Liver (tissue), 9 donors: ENCODE measurements around the gene VWF. TPM values are rescaled to one million over a fixed set of nuclear protein-coding genes. Genes with fewer than 3 reads are reported as not detected.

Experiments used
- DNase-seq: peaks from one replicate; pipeline ENCODE4 v3.0.0-alpha.2; 2017; ENCODE audit warnings: low spot score
- H3K27ac ChIP-seq, 2 donors: one replicate each; pipeline ENCODE4 v1.7.0; 2013; ENCODE audit warnings: inconsistent platforms in 2 of 2, low read length in 2 of 2, control low read depth in 1 of 2, low read depth in 1 of 2, mild to moderate bottlenecking in 1 of 2
- H3K27me3 ChIP-seq, 4 donors: one replicate each; pipeline versions ENCODE4 v1.6.1 to v1.7.0; 2013; ENCODE audit warnings: low read length in 3 of 4, inconsistent platforms in 1 of 4, mild to moderate bottlenecking in 1 of 4, moderate library complexity in 1 of 4; ENCODE audit not compliant: control insufficient read depth in 4 of 4, insufficient read depth in 4 of 4
- H3K36me3 ChIP-seq, 4 donors: one replicate each; pipeline versions ENCODE4 v1.6.1 to v1.7.0; 2013; ENCODE audit warnings: low read length in 3 of 4, mild to moderate bottlenecking in 3 of 4, low read depth in 1 of 4, moderate library complexity in 1 of 4; ENCODE audit not compliant: control insufficient read depth in 4 of 4, insufficient read depth in 3 of 4
- H3K4me1 ChIP-seq, 4 donors: one replicate each; pipeline versions ENCODE4 v1.6.1 to v1.7.0; 2013; ENCODE audit warnings: low read length in 3 of 4, mild to moderate bottlenecking in 3 of 4, moderate library complexity in 1 of 4; ENCODE audit not compliant: control insufficient read depth in 4 of 4, insufficient read depth in 4 of 4
- H3K4me3 ChIP-seq, 3 donors: one replicate each; pipeline versions ENCODE4 v1.6.1 to v1.7.0; 2013; ENCODE audit warnings: low read length in 3 of 3, control low read depth in 1 of 3, low read depth in 1 of 3, mild to moderate bottlenecking in 1 of 3
- H3K9ac ChIP-seq, 2 donors: one replicate each; pipeline ENCODE4 v1.7.0; 2013; ENCODE audit warnings: low read length in 2 of 2, mild to moderate bottlenecking in 2 of 2, moderate library complexity in 2 of 2, control low read depth in 1 of 2, low read depth in 1 of 2
- H3K9me3 ChIP-seq, 4 donors: one replicate each; pipeline versions ENCODE4 v1.6.1 to v1.7.0; 2013; ENCODE audit warnings: low read length in 3 of 4; ENCODE audit not compliant: control insufficient read depth in 4 of 4
- FOXA1 ChIP-seq: IDR thresholded peaks from 2 replicates; pipeline ENCODE4 v1.6.1; 2016; ENCODE audit warnings: antibody characterized with exemption
- HNF4A ChIP-seq, 2 donors: conservative IDR thresholded peaks; 2 replicates each; pipeline ENCODE4 v1.6.1; 2016; ENCODE audit warnings: antibody characterized with exemption in 2 of 2, mild to moderate bottlenecking in 2 of 2
- HNF4G ChIP-seq: IDR thresholded peaks from 2 replicates; pipeline ENCODE4 v1.6.1; 2016; ENCODE audit warnings: antibody characterized with exemption
- JUND ChIP-seq, 2 donors: IDR thresholded peaks; 2 replicates each; pipeline ENCODE4 v1.6.1; 2016; ENCODE audit warnings: antibody characterized with exemption in 2 of 2
- NR2F2 ChIP-seq: IDR thresholded peaks from 2 replicates; pipeline ENCODE4 v1.6.1; 2016; ENCODE audit warnings: antibody characterized with exemption
- RAD21 ChIP-seq, 2 donors: IDR thresholded peaks; 2 replicates each; pipeline ENCODE4 v1.6.1; 2016; ENCODE audit warnings: antibody characterized with exemption in 2 of 2, mild to moderate bottlenecking in 2 of 2
- SP1 ChIP-seq: IDR thresholded peaks from 2 replicates; pipeline ENCODE4 v1.6.1; 2018; ENCODE audit warnings: antibody characterized with exemption, mild to moderate bottlenecking
- TAF1 ChIP-seq: conservative IDR thresholded peaks from 2 replicates; pipeline ENCODE4 v1.6.1; 2016; ENCODE audit warnings: antibody characterized with exemption, mild to moderate bottlenecking
- YY1 ChIP-seq: IDR thresholded peaks from 2 replicates; pipeline ENCODE4 v1.6.1; 2016; ENCODE audit warnings: antibody characterized with exemption, mild to moderate bottlenecking
- WGBS: extraction: QIAGEN DNeasy Blood & Tissue Kit; methylation state at CpG from one replicate; pipeline ENCODE4 v1.1.7; 2013; 5-methylcytosine and 5-hydroxymethylcytosine counted together
- polyA plus RNA-seq, 2 donors: library from polyadenylated mRNA; stranded (reverse) in 1 of 2; unstranded in 1 of 2; fragments of 200-250 nt in 1 of 2; fragments of >200 nt in 1 of 2; fragmentation: Nextera tagmentation in 1 of 2; extraction: Ambion mirVana in 1 of 2; gene quantifications; one replicate each; pipeline versions ENCODE4 v1.2.1 to v1.2.3, GENCODE V29; 2013 to 2015
- total RNA-seq, 2 donors: library from RNA; depleted of rRNA; stranded (reverse); fragments of >200 nt; gene quantifications; one replicate each; pipeline ENCODE4 v1.2.3, GENCODE V29; 2014
- TF ChIP-seq, protein P1 (sequence below): fragments of 150-350 bp; IDR thresholded peaks from 2 replicates; pipeline ENCODE4 v1.5.1; 2017; ENCODE audit warnings: improper control_type of control experiment, low read depth, low read length; ENCODE audit not compliant: missing input control
- TF ChIP-seq, protein P2 (sequence below): IDR thresholded peaks from 2 replicates; pipeline ENCODE4 v1.6.1; 2016; ENCODE audit warnings: antibody characterized with exemption
- TF ChIP-seq, protein P3 (sequence below): IDR thresholded peaks from 2 replicates; pipeline ENCODE4 v1.6.1; 2016; ENCODE audit warnings: antibody characterized with exemption
- TF ChIP-seq, protein P4 (sequence below): IDR thresholded peaks from 2 replicates; pipeline ENCODE4 v1.6.1; 2016; ENCODE audit warnings: antibody characterized with exemption
- donor health status: healthy.
- donor health status: healthy.
- donor health status: healthy.
- donor health status: healthy.
- donor health status: healthy.

Gene VWF
- total and polyA plus RNA-seq, 4 donors = 2.1 to 10.8 (median 4.0) TPM

GRCh38 chr12:6072302-6072752 lies 52.1 kb downstream of the VWF start:
- no peak for DNase-seq
- H3K4me1 ChIP-seq = peaks cover 10 to 40% (median 18%) of the 10 kb centered on the region in 4 donors
- no peaks in the 10 kb centered on the region for H3K27me3 ChIP-seq
- H3K9ac ChIP-seq = no peak overlapping the region
- no peak overlapping the region for H3K4me3 ChIP-seq
- TF ChIP-seq, protein P1, sequence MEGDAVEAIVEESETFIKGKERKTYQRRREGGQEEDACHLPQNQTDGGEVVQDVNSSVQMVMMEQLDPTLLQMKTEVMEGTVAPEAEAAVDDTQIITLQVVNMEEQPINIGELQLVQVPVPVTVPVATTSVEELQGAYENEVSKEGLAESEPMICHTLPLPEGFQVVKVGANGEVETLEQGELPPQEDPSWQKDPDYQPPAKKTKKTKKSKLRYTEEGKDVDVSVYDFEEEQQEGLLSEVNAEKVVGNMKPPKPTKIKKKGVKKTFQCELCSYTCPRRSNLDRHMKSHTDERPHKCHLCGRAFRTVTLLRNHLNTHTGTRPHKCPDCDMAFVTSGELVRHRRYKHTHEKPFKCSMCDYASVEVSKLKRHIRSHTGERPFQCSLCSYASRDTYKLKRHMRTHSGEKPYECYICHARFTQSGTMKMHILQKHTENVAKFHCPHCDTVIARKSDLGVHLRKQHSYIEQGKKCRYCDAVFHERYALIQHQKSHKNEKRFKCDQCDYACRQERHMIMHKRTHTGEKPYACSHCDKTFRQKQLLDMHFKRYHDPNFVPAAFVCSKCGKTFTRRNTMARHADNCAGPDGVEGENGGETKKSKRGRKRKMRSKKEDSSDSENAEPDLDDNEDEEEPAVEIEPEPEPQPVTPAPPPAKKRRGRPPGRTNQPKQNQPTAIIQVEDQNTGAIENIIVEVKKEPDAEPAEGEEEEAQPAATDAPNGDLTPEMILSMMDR = peak; percentile 5
- no peak for TF ChIP-seq HNF4A (conservative IDR thresholded peaks at IDR 0.05)
- TF ChIP-seq, protein P2, sequence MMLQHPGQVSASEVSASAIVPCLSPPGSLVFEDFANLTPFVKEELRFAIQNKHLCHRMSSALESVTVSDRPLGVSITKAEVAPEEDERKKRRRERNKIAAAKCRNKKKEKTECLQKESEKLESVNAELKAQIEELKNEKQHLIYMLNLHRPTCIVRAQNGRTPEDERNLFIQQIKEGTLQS = no peak
- TF ChIP-seq RAD21 (IDR thresholded peaks at IDR 0.05) = peak; percentile 28 to 57
- TF ChIP-seq NR2F2 = peak; percentile 21
- TF ChIP-seq, protein P3, sequence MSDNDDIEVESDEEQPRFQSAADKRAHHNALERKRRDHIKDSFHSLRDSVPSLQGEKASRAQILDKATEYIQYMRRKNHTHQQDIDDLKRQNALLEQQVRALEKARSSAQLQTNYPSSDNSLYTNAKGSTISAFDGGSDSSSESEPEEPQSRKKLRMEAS = no peak
- H3K27ac ChIP-seq = no peak overlapping the region
- 91% methylated on average over 10 of the region's 10 CpGs for WGBS
- no peaks in the 10 kb centered on the region for H3K9me3 ChIP-seq
- no peaks in the 10 kb centered on the region for H3K36me3 ChIP-seq

DNA sequence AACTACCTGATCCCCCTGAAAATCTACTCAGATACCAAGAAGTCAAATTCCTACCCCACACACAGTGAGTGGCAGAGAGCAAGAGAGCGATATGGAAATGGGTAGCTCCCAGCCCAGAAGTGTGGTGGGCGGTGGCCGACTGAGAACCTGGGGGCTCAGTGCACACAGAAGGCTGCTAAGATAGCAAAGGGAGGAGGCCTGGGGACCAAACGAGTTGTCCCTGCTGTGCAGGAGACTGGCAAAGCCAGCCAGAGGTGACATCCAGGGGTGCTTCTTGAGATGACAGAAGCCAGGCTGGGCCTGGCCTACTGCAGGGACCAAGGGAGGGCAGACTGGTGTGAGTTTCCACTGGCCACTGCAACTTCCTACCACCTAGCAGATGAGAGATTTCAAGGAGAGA lies 52.9 kb downstream of the VWF start:
- Histone ChIP-seq H3K27me3 (no peaks in the 10 kb centered on the region), H3K4me3 (no peak overlapping the region), H3K27ac (no peak overlapping the region), H3K36me3 (no peaks in the 10 kb centered on the region), H3K4me1 (peaks cover 10 to 40% (median 18%) of the 10 kb centered on the region in 4 donors), H3K9ac (no peak overlapping the region), H3K9me3 (no peaks in the 10 kb centered on the region)
- no peak for DNase-seq
- WGBS = 94% methylated on average over 4 of the region's 4 CpGs
- TF ChIP-seq HNF4G = no peak
- no peak for TF ChIP-seq RAD21 (IDR thresholded peaks at IDR 0.05)
- TF ChIP-seq, protein P1 = no peak

- peak overlapping the region in 1 of 2 donors; percentile 43 for H3K9ac ChIP-seq
- H3K27me3 ChIP-seq = no peaks in the 10 kb centered on the region
- H3K4me3 ChIP-seq = no peak overlapping the region
- peaks cover 10 to 40% (median 18%) of the 10 kb centered on the region in 4 donors for H3K4me1 ChIP-seq
- DNase-seq = no peak
- no peaks in the 10 kb centered on the region for H3K36me3 ChIP-seq
- no peaks in the 10 kb centered on the region for H3K9me3 ChIP-seq
- WGBS = 68% methylated on average over 11 of the region's 11 CpGs
- peak overlapping the region; percentile 83 to 91 for H3K27ac ChIP-seq
- TF ChIP-seq TAF1 (no peak), HNF4A (conservative IDR thresholded peaks at IDR 0.05) (peak; percentile 99 to 100), JUND (IDR thresholded peaks at IDR 0.05) (peak; percentile 89 to 95), SP1 (peak; percentile 99), YY1 (peak; percentile 93), FOXA1 (peak; percentile 47)
- TF ChIP-seq, protein P2 = peak; percentile 73
- TF ChIP-seq, protein P1 = no peak
- TF ChIP-seq, protein P4, sequence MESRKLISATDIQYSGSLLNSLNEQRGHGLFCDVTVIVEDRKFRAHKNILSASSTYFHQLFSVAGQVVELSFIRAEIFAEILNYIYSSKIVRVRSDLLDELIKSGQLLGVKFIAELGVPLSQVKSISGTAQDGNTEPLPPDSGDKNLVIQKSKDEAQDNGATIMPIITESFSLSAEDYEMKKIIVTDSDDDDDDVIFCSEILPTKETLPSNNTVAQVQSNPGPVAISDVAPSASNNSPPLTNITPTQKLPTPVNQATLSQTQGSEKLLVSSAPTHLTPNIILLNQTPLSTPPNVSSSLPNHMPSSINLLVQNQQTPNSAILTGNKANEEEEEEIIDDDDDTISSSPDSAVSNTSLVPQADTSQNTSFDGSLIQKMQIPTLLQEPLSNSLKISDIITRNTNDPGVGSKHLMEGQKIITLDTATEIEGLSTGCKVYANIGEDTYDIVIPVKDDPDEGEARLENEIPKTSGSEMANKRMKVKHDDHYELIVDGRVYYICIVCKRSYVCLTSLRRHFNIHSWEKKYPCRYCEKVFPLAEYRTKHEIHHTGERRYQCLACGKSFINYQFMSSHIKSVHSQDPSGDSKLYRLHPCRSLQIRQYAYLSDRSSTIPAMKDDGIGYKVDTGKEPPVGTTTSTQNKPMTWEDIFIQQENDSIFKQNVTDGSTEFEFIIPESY = peak; percentile 95
Measured at GRCh38 chr12:6070472-6071257, 53.8 kb downstream of the VWF start.
